GM21447 (cell line): ENCODE measurements around the gene MGST1.

Experiments used
- ATAC-seq: cut with Tn5 transposase; IDR thresholded peaks from one replicate; pipeline ENCODE4 v1.9.1; 2021; ENCODE audit not compliant: unreplicated experiment

MGST1 gene, protein sequence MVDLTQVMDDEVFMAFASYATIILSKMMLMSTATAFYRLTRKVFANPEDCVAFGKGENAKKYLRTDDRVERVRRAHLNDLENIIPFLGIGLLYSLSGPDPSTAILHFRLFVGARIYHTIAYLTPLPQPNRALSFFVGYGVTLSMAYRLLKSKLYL

DNA sequence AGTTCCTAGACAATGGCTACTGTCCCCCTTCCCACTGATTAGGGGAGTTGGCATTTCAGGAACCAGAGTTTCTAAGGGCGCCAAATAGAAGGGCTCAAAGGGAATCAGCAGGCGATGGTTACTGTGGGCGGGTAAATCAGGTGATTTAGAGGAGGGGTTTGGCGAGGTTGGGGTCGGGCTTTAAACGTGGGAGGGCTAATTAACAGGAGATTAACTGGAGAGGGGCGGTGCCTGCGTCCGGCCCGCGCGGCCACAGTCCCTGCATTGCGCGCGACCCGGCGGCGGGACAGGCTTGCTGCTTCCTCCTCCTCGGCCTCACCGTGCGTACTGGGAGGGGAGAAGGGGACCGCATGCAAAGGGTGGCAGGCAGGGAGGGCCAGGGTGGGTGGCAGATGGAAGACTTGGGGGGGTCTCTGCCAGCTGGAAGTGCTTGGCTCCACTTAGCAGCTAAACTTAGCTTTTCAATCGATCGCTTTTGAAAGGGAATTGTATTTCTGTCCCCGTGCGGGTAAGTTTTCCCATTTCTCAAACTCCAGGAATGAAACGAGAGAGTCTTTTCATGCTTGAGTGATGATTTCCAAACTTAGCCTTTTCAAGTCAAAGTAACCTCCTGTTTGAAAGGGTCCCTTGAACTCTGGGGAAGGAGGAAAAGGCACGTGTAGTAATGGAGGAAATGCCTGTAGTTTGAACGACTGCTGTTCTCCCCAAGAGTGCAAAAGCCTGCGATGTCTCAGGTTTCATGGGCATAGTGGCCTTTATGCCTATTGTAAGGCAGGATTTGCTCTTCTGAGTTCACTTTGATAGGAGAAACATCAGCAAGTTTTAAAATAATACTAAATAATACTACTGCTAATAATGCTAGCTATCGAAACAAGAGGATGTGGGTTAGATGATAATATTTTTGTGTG is at the start of gene MGST1:
Gene MGST1 (plus strand): TSS at position 255 of the 908 bp plus-strand sequence. CDS start 6,608 bp downstream, outside the sequence.
- peak; percentile 48 for ATAC-seq

DNA sequence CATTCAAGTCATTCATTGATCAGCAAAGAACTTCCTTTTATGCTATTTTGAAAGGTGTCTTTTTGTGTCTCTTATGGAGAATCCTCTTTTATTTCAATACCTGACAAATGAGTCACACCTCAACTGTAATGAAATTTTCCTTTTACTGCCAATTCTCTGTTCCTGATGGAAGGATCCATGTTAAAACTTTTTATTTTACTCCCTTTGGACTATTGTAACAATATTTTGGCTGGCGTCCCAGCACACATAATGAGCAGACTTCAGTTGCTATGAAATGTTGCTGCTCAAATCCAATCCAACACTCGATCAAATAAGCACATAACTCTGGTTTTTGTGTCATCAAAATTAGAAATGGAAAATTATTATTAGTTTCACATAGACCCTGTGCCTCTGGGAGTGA is 48.0 kb upstream of the MGST1 start:
- no peak for ATAC-seq

DNA sequence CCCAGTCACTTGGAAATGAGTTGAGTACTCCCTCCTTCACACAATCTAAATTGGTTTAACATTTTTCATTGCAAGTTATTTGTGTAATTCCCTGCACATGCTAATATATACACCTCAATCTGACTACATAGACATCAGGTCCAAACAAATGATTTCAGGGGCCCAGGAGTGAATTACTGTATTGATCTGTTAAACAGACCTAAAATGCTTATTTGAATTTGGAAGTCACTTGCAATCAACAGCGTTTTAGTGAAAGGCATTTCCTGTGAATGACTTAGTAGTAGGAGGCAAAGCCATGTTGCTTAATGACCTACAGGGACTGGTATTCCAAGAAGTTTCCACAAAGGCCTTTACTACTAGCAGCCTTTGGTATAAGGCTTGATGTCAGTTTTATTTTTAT is 47.3 kb upstream of the MGST1 start:
- ATAC-seq = no peak

DNA sequence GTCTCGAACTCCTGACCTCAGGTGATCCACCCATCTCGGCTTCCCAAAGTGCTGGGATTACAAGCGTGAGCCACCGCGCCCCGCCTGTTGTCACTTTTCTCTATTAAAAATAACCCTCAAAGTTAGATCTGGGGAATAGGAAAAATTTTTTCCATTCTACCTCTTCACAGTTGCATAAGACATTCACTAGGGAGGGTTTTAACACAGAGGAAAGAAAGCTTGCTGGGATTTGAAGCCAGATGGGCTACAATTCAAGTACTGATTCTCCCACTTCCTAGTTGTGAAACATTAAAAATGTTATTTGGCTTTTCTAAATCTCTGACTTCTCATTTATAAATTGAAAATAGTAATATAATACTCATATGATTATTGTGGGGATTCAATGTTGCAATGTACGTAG is 46.7 kb upstream of the MGST1 start:
- ATAC-seq = no peak

DNA sequence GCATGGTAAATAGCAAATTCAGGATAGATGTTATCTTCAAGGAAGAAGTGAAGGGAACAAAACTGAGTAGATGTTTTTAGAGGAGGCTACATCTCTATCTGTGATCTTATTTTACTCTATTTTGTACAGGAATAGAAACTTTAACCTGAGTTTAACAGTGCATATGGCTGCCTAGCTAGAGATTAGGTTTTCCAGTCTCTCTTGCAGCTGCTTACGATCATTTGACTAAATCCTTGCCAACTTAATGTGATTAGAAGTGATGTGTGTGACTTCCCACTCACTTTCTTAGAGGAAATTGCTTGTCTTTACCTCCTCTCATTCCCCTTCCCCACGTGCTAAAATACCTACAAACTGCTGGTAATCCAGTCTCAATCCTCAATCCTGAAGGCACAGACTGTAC is 43.5 kb upstream of the MGST1 start:
- ATAC-seq = no peak

DNA sequence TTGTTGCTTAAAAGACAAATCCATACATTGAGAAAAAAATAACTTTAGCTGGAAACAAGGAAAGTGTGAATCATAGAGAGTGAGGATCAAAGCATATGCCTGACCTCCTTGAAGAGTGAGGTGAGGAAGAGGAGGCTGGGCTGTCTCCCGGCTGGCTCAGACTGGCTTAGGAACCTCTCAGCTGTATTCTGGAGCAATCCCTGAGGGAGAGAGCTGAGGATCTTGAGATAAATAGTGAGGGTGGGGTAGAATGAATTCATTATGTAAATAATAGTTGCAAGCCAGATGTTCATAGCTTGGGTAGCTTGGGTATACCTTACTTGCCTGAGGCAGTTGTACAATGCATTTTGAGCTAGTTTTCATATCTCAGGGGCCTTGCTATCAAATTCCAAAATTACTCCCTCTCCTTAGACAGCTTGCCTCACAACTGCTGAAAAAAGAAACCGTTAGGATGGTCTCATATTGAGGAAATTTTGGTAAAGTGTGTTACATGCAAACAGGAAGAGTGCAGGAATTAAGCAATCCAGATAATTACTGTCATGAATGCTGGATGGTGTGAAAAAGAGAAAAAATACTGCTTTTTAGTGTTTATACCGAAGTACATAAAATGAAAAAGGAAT is 39.5 kb upstream of the MGST1 start:
- no peak for ATAC-seq

DNA sequence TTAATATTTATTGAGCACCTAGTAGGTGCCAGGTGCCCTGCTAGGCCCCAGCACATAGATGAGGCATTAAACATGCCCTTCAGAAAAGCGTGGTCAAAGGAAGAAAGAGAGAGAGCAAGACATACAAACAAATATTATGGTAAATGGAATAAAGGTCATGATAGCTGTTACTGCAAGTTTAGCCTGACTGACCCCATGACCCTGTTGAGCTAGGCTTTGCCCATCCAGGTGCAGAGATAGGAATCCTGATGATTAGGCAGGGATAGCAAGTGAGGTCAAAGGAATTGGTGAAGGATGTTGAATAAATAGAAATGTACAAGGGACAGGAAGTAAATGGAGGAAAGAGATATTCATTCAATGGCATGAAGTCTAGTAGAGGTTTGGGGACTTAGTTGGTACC is 36.5 kb upstream of the MGST1 start:
- no peak for ATAC-seq

DNA sequence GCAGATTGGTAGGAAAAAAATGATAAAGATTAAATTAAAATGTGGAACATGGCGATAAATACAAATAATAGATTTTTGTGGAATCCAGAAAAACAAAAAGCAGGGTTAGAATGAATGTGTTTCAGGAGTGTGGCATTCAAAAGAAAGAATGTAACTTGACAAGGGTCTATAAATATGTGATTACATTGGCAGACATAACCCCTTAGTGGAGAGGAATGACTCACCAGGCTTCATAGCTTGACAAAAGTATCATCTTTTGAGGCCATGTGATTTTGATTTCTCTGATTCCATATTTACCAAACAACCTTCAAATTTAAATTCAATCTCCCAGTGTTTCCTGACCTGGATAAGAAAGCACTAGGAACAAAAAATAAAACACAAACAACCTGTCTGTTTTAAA is 24.4 kb upstream of the MGST1 start:
- ATAC-seq = no peak

DNA sequence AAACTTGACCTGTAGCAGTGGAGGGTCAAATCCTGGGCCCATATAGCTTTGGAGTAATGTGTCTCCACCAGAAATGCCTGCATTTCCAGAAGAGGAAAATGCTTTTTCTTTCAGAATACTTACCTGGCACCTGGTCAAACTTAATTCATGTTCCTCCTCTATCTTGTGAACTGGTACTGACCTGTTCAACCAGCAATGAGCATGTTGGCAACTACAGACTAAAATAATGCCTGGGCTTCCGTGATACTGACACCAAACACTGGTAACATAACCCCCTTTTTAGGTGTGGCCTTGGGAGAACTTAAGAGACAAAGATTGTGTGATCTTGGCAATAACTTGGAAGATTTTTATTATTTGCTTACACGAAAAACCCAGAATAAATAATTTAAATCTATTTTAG is 23.8 kb upstream of the MGST1 start:
- ATAC-seq = no peak

DNA sequence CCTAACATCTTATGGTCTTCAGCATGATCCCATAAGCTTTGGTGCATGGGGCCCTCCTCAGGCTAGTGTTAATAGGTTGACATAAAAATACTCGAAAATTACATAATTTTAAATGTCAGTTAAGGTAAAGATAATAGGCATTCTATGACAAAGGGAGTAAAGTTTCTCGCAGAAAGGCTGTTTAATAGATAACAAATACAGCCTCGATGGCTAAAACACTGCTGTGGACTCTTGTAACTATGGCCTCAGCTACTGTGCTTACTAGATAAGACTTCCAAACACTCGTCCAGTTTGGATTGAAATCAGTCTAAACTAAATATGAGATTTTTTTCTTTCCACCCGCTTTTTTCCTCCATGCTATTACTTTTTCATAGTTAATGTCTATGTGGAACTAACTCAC is 23.2 kb upstream of the MGST1 start:
- no peak for ATAC-seq

DNA sequence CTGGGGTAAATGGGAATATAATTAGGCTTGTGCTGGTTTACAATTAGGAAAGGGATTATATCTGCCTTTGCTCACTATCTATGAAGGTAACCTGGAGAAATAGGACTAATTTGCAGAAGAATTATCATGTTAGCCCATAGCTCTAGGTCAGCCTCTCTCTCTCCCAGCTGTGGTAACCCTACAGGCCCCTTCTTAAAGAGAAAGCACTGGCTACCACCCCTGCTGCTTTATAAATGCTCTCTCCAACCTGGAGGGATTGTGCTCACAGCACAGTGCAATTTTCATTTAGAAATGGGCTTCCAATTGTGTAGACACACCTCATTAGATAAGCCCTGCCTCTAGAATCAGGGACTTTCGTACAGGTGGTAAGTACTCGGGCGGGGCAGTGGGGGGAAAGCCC is 22.7 kb upstream of the MGST1 start:
- no peak for ATAC-seq

DNA sequence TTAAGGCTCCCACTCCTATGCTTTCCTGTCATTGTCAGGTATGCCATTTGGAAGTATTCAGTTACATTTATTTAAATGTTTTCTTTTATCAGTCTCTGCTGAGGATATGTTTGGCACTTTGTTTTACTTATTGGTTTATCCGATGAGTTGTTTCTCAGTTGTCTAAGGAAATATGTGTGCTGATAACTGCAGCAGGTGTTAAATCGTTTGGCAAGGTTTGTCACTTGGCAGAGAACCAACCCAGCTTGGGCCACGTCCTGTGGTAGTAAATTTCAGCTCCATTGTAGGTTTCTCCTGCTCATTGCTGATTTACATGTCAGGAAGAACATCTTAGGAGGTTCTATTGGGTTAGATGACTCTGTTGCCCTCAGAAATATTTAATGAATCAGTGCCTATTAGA is 22.0 kb upstream of the MGST1 start:
- ATAC-seq = no peak

DNA sequence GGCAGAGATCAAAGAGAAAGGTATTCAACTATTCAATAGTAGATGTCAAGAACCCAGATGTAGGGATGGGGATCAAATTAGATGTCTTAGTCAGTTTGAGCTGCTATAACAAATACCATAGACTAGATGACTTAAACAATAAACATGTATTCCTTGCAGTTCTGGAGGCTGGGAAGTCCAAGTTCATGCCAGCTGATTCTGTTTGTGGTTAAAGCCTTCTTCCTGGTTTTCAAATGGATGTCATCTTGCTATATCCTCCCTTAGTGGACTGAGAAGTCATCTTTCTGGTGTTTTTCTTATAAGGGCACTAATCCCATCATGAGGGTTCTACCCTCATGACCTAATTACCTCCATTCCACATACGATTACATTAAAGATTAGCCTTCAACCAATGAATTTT is 19.5 kb upstream of the MGST1 start:
- ATAC-seq = no peak

DNA sequence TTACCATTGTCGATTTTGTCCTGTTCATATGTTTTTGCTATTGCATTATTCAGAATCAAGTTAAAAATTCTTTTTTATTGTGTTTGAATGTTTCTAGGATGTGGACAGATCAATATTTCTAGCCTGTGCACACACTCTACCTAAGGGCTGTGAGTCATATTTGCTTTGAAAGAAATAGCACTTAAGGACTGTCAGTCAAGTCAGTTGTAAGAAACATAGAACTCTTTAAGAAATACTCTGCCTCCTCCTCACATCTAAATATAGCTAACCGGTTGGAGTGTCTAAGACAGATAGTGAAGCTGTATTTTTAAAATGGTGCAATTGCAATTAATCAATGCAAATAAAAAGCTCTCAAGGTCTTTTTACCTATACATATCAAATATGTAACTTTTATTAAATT is 17.9 kb upstream of the MGST1 start:
- no peak for ATAC-seq

DNA sequence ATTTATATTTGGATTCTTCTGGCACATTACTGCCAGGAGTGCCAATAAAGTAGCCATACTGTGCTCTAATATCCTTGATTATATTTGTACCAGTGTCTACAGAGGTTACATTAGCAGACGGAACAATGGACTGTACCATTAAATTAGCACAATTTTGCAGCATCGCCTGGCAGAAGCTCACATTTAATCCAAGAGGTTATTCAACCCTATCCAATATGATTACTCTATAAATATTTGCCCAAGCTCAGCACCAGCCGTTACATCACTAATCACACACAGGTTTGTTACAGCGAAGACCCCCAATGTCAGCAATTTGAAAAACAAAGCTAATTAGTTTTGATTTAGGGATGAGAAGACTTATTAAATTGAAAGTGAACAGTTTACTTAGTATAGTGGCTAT is 16.9 kb upstream of the MGST1 start:
- no peak for ATAC-seq

DNA sequence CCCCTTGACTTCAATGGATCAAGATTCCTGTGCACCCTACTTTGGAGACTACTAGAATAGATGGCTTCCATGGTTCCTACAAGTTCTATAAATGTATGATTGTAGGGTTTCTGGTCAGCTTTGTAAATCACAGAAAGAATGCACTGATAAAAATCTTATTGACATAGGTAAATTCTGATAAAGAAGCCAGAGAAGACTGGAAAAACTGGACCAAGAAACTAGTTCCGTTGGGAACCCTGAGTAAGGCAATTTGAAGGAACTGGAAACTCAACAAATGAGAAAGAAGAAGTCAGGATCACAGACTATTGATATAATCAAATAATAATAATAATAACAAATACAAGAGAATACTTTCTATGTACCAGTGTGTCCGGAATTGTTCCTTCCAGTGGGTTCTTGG is 15.4 kb upstream of the MGST1 start:
- no peak for ATAC-seq

DNA sequence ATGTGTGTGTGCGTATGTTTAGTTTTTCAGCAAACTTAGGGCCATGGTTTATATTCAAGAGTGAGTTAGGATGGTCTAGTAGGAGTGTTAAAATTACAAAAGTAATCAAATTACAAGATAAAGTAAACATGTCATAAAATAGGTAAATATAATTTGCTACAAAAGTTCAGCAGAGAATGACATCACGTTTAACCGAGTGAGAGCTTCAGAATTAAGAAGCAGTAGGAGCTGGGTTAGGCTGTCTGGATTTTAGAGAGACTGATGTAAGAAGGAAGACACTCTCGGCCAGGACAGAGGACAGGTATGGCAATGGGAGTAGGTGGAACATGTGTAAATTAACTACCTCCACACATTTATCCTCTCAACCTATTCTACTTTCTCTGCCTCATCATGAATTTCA is 11.6 kb upstream of the MGST1 start:
- no peak for ATAC-seq

DNA sequence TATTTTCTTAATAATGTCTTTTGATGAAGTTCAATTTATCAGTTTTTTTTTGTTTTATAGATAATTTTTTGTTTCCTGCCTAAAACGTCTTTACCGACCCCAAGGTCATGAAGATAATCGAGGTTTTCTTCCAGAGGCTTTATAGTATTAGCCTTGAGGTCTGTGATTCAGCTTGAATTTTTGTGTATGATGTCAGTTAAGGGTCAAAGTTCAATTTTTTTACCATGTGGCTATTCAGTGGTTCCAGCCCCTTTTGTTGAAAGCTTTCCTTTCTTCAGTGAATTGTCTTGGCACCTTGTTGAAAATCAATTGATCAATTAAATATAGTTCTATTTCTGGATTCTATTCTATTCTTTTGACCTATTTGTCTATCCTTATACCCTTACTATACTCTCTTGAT is 3.2 kb upstream of the MGST1 start:
- ATAC-seq = no peak

DNA sequence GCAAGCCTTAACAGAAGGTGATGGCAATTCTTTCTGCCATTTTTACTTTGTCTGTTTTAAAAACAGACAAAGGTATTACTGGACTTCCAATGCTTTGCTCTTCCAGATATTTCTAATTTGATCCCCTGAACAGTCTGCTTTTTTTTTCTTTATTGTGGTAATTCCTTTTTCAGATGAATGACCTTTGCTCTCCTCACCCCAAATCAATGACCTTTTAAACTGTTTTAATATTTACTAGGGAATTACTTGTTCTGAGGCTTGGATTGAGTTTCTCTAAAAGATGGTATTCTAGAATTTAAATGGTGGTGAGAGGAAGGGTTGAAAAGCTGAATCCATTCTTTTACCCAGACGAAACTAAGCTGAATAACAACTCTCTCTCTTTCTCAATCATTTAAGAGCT is 2.3 kb upstream of the MGST1 start:
- ATAC-seq = no peak

DNA sequence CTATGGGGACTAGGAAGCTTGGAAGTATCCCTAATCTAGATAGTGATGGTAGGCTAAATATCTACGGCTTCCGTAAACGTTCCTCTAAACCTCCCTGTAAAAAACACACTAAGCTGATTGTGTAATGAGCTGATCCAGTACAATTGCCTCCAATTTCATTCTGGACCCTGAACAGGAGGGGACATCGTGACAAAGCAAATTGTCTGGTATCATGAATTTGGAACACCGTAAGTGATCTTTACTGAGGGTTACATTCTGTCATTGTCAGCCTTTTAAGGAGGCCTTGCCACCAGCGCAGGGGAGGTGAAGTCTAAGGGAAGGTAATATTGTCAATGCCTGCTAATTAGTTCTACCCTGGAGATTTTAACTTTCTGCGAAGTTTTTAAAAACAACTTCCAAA is 487 bp upstream of the MGST1 start:
- ATAC-seq = no peak

DNA sequence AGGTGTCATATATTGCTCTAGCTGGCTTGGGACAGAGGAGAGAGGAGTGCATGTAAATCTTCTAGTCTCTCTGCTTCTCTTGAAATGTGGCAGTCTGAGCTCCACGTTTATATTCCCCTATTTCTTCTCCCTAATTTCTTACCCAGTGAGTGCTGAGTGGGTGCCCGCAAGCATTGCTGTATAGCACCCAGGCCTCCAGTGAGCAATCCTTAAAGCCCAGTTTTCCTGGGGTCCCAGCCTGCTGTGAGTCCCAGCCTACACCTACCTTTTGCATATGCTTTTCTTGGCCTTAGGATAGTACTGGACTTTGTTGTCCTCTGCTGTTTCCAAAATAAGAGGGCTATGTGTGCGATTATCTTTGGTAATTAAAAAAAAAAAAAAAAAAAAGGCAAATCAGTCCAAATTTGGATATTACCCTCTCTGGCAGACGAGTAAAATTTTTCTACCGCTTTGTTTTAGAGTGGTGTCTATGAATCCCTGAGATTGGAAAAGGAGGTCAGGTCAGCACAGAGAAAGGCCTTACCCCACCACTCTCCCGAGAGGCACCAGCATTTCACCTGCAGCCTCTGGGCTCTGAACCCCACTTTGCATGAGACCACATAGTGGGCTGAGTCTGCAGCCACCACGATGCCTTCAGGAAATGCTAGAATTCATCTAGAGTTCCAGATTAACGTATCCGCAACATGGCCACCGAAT is 1.1 kb downstream of the MGST1 start:
- ATAC-seq = no peak

DNA sequence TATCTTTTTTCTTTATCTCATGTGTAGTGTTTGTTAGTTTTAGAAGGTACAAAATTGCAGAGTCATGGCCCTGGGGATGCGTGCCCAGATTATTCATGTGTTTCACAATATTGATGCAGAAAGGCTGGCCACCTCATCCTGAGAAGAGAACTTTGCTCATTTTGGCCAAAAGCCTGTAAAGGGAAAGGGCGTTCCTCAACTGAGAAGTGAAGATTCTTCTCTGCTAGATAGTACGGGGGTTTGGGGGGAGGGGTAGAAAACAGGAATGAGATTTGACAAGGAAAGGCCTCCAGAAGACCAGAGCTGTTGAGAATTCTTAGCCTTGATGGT is 1.7 kb downstream of the MGST1 start:
- no peak for ATAC-seq
